Measurements from ENCODE around the gene ZBED5.

- TF ChIP-seq EP300 (IDR thresholded peaks at IDR 0.05) (no peak), POLR2A (IDR thresholded peaks at IDR 0.05) (no peak), CTCF (IDR thresholded peaks at IDR 0.05) (no peak)
These were observed 979 bp downstream of the ZBED5 start for GRCh38 chr11:10856689-10857458.

Data from ovary (tissue), 3 donors.